HepG2 (cell line): ENCODE results near the gene PTPRN. TPM values are rescaled to one million over a fixed set of nuclear protein-coding genes. Genes with fewer than 3 reads are reported as not detected.

ENCODE experiments used
- AHR ChIP-seq: IDR thresholded peaks from 2 replicates; pipeline ENCODE4 v1.6.1; 2018; ENCODE audit warnings: missing genetic modification reagents, missing compliant biosample characterization
- ARID3A ChIP-seq: IDR thresholded peaks from 2 replicates; pipeline ENCODE4 v1.6.1; 2012; ENCODE audit warnings: low read depth, low read length, improper control_type of control experiment
- ATF4 ChIP-seq, 2 experiments: fragments of 450-650 bp in 1 of 2; sonication (generic) in 1 of 2; formaldehyde crosslinking; IDR thresholded peaks; 2 replicates each; pipeline versions ENCODE4 v1.5.0 to v1.8.0; 2020 to 2022; ENCODE audit warnings: mild to moderate bottlenecking in 1 of 2, missing genetic modification reagents in 1 of 2
- ATF7-NPFF ChIP-seq: sonication (generic); formaldehyde crosslinking; IDR thresholded peaks from 2 replicates; pipeline ENCODE4 v1.8.1; 2023; ENCODE audit warnings: mild to moderate bottlenecking, low read depth, missing genetic modification reagents, moderate library complexity
- CERS6 ChIP-seq: sonication (generic); formaldehyde crosslinking; IDR thresholded peaks from 2 replicates; pipeline ENCODE4 v1.5.0; 2020; ENCODE audit warnings: missing genetic modification reagents
- HNF4A ChIP-seq: sonication (generic); formaldehyde crosslinking; IDR thresholded peaks from 2 replicates; pipeline ENCODE4 v1.4.0; 2020; ENCODE audit warnings: missing genetic modification reagents
- HOXA3 ChIP-seq: sonication (generic); formaldehyde crosslinking; IDR thresholded peaks from 2 replicates; pipeline ENCODE4 v1.5.0; 2020; ENCODE audit warnings: missing genetic modification reagents
- JDP2 ChIP-seq: sonication (generic); formaldehyde crosslinking; IDR thresholded peaks from 2 replicates; pipeline ENCODE4 v1.8.1; 2022; ENCODE audit warnings: missing genetic modification reagents, borderline replicate concordance
- LRRFIP1 ChIP-seq: sonication (generic); formaldehyde crosslinking; conservative IDR thresholded peaks from 2 replicates; pipeline ENCODE4 v1.4.0; 2020; ENCODE audit warnings: missing genetic modification reagents
- MEIS2 ChIP-seq: sonication (generic); formaldehyde crosslinking; IDR thresholded peaks from 2 replicates; pipeline ENCODE4 v1.9.0; 2021; ENCODE audit warnings: mild to moderate bottlenecking, missing genetic modification reagents
- MZF1 ChIP-seq: sonication (generic); formaldehyde crosslinking; IDR thresholded peaks from 2 replicates; pipeline ENCODE4 v1.8.1; 2023; ENCODE audit warnings: mild to moderate bottlenecking, missing genetic modification reagents, borderline replicate concordance
- TAF15 ChIP-seq: fragments of 200-400 bp; formaldehyde crosslinking; IDR thresholded peaks from one replicate; pipeline ENCODE4 v1.6.1; 2018; ENCODE audit warnings: mild to moderate bottlenecking, low read depth, low read length; ENCODE audit not compliant: poor library complexity, severe bottlenecking
- TBX3 ChIP-seq: fragments of 450-650 bp; IDR thresholded peaks from 2 replicates; pipeline ENCODE4 v1.6.1; 2017; ENCODE audit warnings: antibody characterized with exemption, mild to moderate bottlenecking, inconsistent platforms, borderline replicate concordance
- TRIM24 ChIP-seq: sonication (generic); formaldehyde crosslinking; IDR thresholded peaks from 2 replicates; pipeline ENCODE4 v1.8.0; 2022; ENCODE audit warnings: mild to moderate bottlenecking, missing genetic modification reagents
- ZBTB21 ChIP-seq: sonication (generic); formaldehyde crosslinking; IDR thresholded peaks from 2 replicates; pipeline ENCODE4 v1.4.0; 2020; ENCODE audit warnings: missing genetic modification reagents
- ZBTB37 ChIP-seq: sonication (generic); formaldehyde crosslinking; IDR thresholded peaks from 2 replicates; pipeline ENCODE4 v1.4.0; 2020; ENCODE audit warnings: mild to moderate bottlenecking, missing genetic modification reagents
- ZMAT3 ChIP-seq: sonication (generic); formaldehyde crosslinking; conservative IDR thresholded peaks from 2 replicates; pipeline ENCODE4 v1.7.0; 2021; ENCODE audit warnings: missing genetic modification reagents
- ZNF264 ChIP-seq: sonication (generic); formaldehyde crosslinking; IDR thresholded peaks from 2 replicates; pipeline ENCODE4 v1.4.0; 2020; ENCODE audit warnings: missing genetic modification reagents
- ZNF550 ChIP-seq: sonication (generic); formaldehyde crosslinking; IDR thresholded peaks from 2 replicates; pipeline ENCODE4 v1.4.0; 2020; ENCODE audit warnings: mild to moderate bottlenecking, missing genetic modification reagents, borderline replicate concordance
- ZNF75D ChIP-seq: sonication (generic); formaldehyde crosslinking; IDR thresholded peaks from 2 replicates; pipeline ENCODE4 v1.8.1; 2023; ENCODE audit warnings: missing genetic modification reagents, mild to moderate bottlenecking, borderline replicate concordance
- ZNF782 ChIP-seq: sonication (generic); formaldehyde crosslinking; IDR thresholded peaks from 2 replicates; pipeline ENCODE4 v1.4.0; 2020; ENCODE audit warnings: missing genetic modification reagents, mild to moderate bottlenecking, borderline replicate concordance
- polyA plus RNA-seq, 8 experiments: library from polyadenylated mRNA; depleted of rRNA in 3 of 8; stranded (reverse) in 7 of 8; unstranded in 1 of 8; fragments of >200 nt; fragmentation: Illumina TruSeq in 4 of 8; extraction: Trizol in 4 of 8; gene quantifications; 2 replicates each; pipeline versions ENCODE4 v1.2.1 to v1.2.3, GENCODE V29; 2011 to 2016; ENCODE audit warnings: low read depth in 4 of 8, missing spikeins in 1 of 8, mixed read lengths in 1 of 8; ENCODE audit not compliant: insufficient read depth in 1 of 8
- total RNA-seq, 5 experiments: library from RNA; depleted of rRNA; stranded (reverse); fragments of >200 nt; fragmentation: Illumina TruSeq; extraction: Trizol; gene quantifications; 2 replicates each; pipeline ENCODE4 v1.2.3, GENCODE V29; 2016; ENCODE audit warnings: low read depth in 1 of 5

The PTPRN gene
- total and polyA plus RNA-seq, 2 of the 13 experiments (the other 11 are each of a cell fraction or from before 2014, with no cell fraction given), result 0.26 TPM; not detected in 1

- TF ChIP-seq CERS6 (peak; percentile 78; the same call in 1 of the 2 replicates), MZF1 (CRISPR knock-in tag) (no peak), ZNF75D (CRISPR knock-in tag) (peak; percentile 92; the same call in 1 of the 2 replicates), MEIS2 (CRISPR knock-in tag) (peak; percentile 93), TBX3 (no peak), TAF15 (no peak), ATF7-NPFF (CRISPR knock-in tag) (peak; percentile 81; the same call in 1 of the 2 replicates), HNF4A (CRISPR knock-in tag) (no peak), HOXA3 (CRISPR knock-in tag) (peak; percentile 80), ZNF264 (CRISPR knock-in tag) (peak; percentile 86), LRRFIP1 (peak; percentile 97), JDP2 (CRISPR knock-in tag) (peak; percentile 89; the same call in 1 of the 2 replicates), ARID3A (no peak), ATF4 (CRISPR knock-in tag; IDR thresholded peaks at IDR 0.05) (peak in 1 of 2 experiments; percentile 75; a peak in 2 of 4 replicates), ZNF550 (CRISPR knock-in tag) (no peak), ZBTB37 (0 out of 2 replicates have a peak, but pooled peaks have one; percentile 66), ZMAT3 (CRISPR knock-in tag) (peak; percentile 96), TRIM24 (CRISPR knock-in tag) (no peak), AHR (CRISPR knock-in tag) (peak; percentile 99), ZNF782 (CRISPR knock-in tag) (peak; percentile 98), ZBTB21 (CRISPR knock-in tag) (peak; percentile 62; the same call in 1 of the 2 replicates)
Measured at GRCh38 chr2:219308142-219309101, 779 bp downstream of the PTPRN start (continued).
